ENCODE results near the gene NPM3. TPM values are rescaled to one million over a fixed set of nuclear protein-coding genes. Genes with fewer than 3 reads are reported as not detected.

NPM3 gene
- total RNA-seq, 4 donors from 2014 or later = 16.8 to 32.8 (median 25.7) TPM

DNA sequence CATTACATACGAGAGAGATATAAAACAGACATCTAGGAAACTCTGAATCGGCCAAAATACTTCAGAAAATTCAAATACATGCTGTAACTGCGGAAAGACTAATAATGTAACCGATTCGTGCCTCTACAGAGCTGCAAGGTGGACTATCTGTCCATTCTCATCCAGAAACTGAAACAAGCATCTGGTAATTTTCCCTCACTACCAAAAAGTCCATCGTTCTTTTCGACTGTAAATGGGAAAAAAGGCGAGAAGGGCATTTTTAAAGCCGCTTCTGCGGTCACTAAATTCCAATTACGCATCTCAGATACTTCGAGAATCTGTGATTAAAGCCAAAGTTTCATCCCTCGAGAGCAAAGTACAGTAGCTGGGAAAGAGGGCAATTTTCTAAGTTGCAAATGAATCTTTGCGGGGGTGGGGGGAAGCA lies 33.7 kb upstream of the NPM3 start:
- TF ChIP-seq, protein P1, sequence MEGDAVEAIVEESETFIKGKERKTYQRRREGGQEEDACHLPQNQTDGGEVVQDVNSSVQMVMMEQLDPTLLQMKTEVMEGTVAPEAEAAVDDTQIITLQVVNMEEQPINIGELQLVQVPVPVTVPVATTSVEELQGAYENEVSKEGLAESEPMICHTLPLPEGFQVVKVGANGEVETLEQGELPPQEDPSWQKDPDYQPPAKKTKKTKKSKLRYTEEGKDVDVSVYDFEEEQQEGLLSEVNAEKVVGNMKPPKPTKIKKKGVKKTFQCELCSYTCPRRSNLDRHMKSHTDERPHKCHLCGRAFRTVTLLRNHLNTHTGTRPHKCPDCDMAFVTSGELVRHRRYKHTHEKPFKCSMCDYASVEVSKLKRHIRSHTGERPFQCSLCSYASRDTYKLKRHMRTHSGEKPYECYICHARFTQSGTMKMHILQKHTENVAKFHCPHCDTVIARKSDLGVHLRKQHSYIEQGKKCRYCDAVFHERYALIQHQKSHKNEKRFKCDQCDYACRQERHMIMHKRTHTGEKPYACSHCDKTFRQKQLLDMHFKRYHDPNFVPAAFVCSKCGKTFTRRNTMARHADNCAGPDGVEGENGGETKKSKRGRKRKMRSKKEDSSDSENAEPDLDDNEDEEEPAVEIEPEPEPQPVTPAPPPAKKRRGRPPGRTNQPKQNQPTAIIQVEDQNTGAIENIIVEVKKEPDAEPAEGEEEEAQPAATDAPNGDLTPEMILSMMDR (IDR thresholded peaks at IDR 0.05; ENCODE audit: low read depth) = no peak

DNA sequence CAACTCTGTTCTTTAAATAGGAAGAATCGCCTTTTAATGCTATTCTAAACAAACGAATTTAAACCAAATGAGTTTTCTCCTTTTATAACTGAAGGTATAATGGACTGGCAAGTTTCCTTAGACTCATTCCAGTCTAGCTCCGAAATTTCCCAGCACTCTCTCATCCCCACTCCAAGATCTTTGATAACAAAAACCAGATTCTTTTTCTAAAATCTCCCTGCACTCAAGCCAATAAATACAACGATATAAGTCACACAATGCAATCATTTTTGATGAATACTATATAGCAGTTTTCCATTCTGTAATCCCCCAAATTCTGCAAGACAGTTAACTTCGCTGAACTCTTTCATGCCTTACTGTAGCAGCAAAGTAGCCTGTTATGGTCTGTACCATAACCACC lies 33.1 kb upstream of the NPM3 start:
- TF ChIP-seq, protein P1 (IDR thresholded peaks at IDR 0.05; ENCODE audit: low read depth) = no peak

DNA sequence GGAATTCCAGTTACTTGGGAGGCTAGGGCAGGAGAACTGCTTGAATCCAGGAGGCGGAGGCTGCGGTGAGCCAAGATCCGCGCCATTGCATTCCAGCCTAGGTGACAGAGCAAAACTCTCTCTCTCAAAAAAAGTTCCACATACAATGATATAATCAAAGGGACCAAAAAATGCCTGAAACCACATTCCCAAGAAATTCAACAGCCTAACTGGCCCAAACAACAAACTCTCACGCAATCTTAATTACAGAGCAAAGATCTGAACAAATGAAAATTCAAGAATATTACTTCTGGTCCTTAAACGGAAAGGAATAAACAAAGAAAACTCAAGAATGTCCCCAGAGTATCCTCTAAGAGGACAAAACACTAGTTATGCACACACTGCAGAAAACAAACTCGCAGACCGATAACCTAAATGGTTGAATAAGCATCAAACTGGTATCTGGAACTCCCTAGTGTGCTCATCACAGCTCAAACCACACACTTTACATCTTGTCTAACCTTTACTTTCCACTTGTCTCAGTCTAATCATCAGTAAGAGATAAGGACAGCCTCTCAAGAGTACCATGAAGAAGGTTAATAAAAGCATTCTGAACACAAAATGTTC lies 31.3 kb upstream of the NPM3 start:
- TF ChIP-seq, protein P1 (IDR thresholded peaks at IDR 0.05; ENCODE audit: low read depth) = no peak

DNA sequence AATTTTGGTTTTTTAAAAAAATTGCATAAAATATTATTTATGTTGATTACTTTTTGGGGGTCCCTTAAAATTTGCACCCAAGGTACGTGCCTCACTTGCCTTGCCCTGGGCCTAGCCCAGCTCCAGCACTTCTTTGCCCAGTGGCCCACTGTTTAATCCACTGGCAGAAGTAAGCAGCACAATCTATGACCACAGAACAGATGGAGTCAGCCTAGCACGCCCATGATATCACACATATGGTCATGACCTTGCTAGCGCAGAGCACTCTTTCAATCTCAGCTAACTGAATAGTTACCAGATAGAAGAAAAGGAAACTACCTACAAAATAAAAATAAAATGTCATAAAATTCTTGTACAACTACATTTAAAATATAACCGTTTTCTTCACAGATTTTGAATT lies 29.4 kb upstream of the NPM3 start:
- TF ChIP-seq, protein P1 (IDR thresholded peaks at IDR 0.05; ENCODE audit: low read depth) = no peak

DNA sequence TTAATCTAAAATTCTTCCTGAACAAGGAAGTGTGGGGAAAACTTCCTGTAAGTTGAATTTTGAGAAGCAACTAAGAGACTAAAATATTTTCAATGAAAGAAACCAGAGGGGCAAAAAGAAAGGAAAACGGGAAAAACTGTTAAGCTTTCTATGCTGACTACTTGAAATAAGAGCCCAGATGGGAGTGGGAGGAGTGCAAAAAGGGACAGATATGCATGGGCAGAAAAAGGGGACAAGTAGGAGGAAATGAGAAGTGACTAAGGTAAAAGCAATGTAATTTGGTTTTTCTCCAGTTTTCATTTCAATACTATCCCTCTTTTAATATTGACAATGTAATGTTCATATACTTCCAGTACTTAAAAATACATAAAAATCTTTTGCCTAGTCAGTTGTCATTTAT lies 23.9 kb upstream of the NPM3 start:
- TF ChIP-seq, protein P1 (IDR thresholded peaks at IDR 0.05; ENCODE audit: low read depth) = no peak

DNA sequence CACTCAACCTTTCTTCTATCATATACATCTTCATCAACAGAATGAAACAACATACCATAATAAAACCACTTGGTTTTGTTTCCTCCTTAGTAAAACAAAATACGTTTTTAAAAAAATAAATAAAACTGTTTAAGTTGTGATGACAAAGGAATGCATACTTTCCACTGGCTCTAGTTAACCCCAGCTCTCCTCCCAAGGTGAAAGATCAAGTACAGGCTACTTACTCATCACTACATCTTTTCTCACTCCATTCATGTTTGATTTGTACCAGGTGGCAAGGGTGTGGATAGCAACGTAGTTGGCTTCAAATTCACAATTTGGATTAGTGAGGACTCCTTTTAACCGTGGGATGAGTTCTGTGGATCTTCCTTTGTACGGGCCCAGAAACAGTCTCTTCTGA lies 20.3 kb upstream of the NPM3 start:
- TF ChIP-seq, protein P1 (IDR thresholded peaks at IDR 0.05; ENCODE audit: low read depth) = no peak

DNA sequence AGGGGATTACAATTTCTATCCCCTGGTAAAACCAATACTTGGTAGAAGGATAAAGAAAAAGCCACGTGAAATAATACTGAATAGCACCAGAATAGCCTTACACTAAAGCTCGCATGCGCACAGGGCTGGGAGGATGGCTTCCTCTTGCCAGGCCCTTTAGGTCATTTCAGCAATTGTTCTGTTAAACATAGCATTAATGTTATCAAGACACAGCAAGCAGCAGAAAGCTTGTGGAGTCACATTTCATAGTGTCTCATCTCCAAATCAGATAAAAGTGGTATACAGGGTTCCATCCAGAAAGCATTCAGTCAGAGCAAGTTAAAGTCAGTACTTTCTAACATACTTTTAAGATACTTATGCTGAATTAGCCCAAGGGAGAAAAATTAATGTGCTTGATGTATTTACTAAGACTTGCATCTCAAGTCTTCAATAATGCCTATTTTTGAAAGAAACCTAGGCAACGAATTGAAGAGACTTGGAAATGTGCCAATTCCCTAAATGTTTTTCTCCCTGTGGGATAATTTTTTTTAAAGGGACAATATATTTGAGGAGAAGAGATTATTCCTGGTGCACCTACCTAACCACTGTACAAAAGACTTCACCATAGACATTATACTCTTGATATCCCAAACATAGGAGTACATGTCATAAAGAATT lies 14.3 kb upstream of the NPM3 start:
- TF ChIP-seq, protein P1 (IDR thresholded peaks at IDR 0.05; ENCODE audit: low read depth) = no peak
